ENCODE results near the gene ZFAND2B.
A peak's percentile ranks its signal among the peaks of the same experiment; 100 is the strongest.

The ZFAND2B gene, protein sequence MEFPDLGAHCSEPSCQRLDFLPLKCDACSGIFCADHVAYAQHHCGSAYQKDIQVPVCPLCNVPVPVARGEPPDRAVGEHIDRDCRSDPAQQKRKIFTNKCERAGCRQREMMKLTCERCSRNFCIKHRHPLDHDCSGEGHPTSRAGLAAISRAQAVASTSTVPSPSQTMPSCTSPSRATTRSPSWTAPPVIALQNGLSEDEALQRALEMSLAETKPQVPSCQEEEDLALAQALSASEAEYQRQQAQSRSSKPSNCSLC

DNA sequence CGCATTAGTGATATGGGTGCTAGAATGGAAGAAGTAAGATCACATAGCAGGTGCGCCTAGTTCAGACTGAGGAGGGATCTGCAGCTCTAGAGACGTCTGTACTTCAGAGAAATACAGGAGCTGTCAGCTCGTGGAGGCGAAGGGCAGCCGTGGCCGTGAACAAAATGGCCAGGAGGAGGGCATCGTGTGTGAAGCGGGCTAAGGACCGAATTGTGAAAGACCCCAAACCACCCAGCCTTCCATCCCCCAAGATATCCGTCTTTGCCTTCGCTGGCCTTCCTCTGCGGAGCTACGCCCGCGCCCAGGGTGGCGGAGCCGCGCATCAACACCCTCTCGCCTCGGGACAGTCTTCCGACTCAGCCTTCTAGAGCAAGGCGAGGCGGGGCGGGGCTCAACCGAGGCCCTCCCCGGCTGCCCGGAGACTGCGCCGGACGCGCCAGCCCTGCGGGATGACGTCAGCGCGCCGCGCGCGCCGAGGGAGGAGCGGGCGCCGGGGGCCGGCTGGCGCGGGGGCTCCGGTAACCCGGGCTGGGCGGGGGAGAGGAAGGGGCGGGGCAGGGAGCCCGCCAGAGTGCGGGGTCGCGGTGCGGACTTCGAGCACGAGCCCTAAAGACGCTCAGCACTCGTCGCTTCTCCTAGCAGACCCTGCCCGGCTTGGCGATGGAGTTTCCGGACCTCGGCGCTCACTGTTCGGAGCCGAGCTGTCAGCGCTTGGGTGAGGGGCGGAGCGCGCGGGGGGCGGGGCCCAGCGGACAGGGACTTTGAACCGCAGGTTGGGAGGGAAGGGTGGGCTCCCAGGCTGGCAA is at the start of gene ZFAND2B:
ZFAND2B (plus strand) TSS at position 455 of the 806 bp plus-strand sequence; CDS start at position 661, 206 bp downstream.
- DNase-seq, result peak; percentile 98

DNA sequence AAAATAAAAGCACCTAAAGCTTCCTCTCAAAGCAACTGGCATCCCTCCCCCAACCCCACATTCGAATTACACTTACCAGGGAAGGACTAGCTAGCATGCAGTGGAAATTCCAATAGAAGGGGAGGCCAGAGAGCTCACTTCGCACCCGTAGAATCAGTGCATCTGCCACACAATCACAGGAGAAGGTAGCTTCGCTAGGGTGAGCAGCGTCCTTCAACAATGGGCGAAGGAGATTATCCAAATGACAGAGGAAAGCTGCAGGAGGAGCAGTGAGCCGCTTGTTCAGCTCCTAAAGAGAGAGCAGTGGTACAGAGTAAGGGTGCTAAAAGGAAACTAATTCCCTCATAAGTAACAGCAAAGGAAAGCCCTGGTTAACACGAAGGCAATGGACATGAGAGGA is 49.2 kb upstream of the ZFAND2B start:
- no peak for DNase-seq

GRCh38 chr2:219158025-219158424 is 48.6 kb upstream of the ZFAND2B start:
- no peak for DNase-seq

DNA sequence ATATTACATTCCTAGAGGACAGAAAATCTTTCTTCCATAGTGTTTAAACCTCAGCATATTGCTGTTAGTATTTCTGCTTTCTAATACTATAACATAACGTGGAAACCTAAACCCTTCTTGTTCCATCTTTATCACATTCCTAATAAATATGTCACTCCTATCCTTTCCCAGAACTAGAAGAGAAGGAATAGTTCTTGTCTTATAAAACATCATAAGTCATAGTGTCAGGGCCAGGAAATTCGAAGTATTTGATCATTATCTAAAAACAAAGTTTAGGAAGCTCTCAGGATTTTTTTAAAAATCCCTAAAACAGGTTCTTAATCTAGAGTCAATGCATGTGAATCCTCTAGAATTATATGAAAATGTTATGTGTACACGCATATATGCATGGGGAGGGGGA is 48.0 kb upstream of the ZFAND2B start:
- DNase-seq, result no peak

GRCh38 chr2:219159771-219160185 is 46.8 kb upstream of the ZFAND2B start:
- DNase-seq, result no peak

GRCh38 chr2:219160186-219161017 is 46.2 kb upstream of the ZFAND2B start, which contains the start of gene NHEJ1:
Gene NHEJ1 (minus strand): TSS chr2:219160815. CDS start chr2:219158362, 2,453 bp downstream.
- DNase-seq, result peak; percentile 97

GRCh38 chr2:219161097-219161496 is 45.5 kb upstream of the ZFAND2B start:
- no peak for DNase-seq

DNA sequence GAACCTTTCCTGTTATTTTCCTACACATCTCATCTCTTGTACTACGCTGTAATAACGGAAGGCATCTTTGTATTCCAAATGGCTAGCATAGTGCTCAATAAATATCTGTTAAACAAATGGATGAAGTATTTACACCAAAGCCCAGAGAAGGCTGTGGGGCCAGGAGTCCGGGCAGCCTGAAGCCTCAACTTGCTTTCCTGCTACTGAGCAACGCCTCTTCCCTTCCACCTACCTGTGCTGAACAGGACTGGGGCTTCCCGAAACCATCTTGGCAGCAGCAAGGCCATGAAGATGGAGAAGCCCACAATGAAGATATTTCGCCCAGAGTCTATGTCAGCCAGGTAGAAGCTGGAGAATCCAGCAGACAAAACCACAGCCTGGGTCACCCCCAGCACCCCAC is 43.4 kb upstream of the ZFAND2B start:
- no peak for DNase-seq

GRCh38 chr2:219165058-219165911 is 41.3 kb upstream of the ZFAND2B start:
- DNase-seq, result no peak

- no peak for DNase-seq
These were observed 38.6 kb upstream of the ZFAND2B start for GRCh38 chr2:219167997-219168396.

DNA sequence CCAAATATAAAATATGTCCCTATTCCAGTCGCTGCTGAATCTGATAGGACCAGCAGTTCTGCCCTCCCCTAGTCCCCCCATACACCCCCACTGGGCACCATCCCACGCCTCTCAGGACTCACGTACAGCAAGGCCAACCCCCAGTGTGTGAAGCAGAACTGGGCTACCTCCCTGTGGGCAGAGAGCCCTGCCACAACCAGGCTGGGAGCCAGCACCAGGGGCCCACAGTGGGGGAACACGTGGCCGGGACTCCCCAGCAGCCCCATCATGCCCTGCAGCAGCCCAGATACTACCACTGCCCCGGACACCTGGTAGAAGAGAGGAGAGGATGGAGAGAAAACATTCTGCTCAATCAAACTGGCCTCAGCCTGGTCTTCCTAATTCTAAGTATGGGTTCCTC is 38.1 kb upstream of the ZFAND2B start:
- no peak for DNase-seq

DNA sequence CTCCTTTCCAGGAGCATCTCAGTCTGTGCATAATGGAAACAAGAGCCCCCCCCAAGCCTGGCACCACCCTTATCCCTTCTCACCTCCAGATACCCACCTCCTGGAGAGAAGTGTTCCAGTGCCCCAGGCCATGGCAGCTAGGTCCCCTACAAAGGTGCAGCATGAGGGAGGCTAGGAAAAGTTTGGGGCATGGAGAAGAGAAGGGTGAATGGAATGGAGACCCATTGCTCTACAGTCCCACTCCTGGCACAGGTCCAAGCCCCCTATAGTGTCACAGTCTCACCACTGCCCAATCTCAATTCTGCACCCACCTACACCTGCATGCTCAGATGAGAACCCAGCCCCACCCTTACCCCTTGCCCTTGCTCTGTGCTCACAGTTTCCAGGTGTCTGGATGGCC is 37.6 kb upstream of the ZFAND2B start:
- no peak for DNase-seq

GRCh38 chr2:219169930-219170654 is 36.5 kb upstream of the ZFAND2B start, which contains the start of gene SLC23A3:
Gene SLC23A3 (minus strand): TSS chr2:219170029. CDS start chr2:219169984, 45 bp downstream.
- no peak for DNase-seq

DNA sequence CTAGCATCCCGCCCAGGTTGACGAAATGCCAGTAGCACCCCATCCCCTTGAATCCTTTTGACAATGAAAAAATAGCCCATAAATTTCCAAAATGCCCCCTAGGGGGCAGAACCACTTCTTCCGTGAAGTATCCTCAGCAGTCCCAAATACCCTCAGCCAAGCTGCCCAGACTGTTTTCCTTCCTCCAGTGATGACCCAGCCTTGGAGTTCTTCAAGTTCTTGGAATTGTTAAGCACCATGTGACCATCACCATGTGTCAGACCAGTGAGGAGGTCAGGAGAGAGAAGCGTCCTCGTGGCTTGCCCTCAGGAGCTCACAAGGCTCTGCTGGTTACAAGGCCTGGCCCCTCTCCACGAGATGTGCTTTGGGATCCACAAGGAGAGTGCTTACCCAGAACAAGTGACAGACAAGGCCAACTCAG is 35.3 kb upstream of the ZFAND2B start:
- no peak for DNase-seq

DNA sequence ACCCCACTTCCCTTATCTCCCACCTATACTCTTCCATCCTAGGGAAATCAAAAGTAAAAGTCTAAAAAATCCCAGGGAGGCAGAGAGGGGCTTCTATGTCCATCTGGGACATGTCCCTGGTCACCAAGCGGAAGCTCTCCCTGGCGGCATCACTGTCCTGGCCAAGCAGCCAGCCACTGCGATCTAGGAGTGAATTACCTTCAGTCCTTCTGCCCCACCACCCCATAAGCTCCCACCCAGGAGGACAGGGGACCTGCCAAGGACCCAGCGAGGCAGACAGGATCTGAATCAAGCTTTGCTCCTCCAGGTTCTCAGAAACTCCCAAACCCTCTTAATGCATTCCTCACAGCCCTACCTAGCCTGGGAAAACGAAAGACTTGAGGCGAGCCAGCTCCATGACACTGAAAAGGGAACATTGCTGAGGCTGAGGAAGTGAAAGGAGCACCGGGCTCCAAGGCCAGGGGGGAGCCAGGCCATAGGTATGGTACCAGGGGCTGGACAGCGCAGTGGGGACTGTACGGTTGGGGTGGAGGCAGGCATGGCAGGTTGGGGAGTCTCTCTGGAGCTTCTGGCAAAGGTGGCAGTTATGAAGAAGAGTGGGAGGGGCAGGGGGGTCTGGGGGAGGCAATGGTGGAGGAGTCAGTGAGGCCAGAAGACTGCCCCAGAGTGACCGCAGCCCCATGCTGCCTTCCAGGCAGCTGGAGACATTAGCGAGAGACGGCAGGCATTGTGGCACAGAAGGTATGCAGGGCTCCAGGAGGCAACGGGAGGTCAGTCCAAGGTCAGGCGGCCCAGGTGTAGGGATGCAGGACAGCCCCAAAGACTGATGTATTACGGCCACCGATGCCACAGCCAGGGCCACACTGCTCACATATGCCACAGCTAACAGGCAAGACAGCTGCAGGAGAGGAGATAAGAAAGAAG is 34.1 kb upstream of the ZFAND2B start:
- no peak for DNase-seq

- DNase-seq, result no peak
These were observed 33.4 kb upstream of the ZFAND2B start for GRCh38 chr2:219173176-219173575.

DNA sequence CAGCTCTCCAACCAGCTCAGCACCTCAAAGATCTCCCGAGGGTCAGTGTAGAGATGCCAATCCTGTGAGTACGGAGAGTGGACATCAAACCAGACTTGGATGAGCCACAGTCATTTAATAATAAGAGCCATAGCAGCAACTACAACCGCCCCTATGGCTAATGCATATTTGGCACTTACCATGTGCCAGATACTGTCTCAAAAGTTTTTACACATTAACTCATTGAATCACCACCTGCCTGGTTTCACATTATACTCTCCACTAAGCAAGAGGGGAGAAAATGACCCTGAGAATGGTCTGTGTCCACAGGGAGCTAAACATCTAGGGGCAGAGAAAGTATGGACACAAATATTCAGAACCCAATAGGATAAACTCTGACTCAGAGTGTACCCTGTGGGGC is 32.4 kb upstream of the ZFAND2B start:
- DNase-seq, result no peak

- DNase-seq, result no peak
These were observed 31.8 kb upstream of the ZFAND2B start for GRCh38 chr2:219174801-219175200.

DNA sequence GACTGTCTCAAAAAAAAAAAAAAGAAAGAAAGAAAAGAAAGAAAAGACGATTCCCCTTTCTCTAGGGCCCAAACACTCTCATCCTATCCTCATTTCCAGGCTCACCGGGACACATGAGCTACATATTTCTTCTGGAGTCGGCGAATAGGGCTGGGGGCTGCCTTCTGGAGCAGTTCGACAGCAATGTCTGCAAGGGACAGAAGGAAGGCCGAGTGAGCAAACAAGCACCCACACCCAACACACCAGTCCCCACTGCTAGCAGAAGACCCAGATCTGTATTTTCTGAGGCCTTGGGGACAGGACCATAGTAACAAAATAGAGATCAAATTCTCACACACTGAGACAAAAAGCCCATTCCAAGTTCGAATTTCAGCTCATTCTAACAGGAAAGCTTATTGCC is 31.1 kb upstream of the ZFAND2B start:
- no peak for DNase-seq
